NOMO-1 treated with dmso at 0.1 percent for 144 hours (cell line): ENCODE results near the gene TMEM131.
"Not testable (repeated sequence)": the region's sequence is repeated elsewhere in the genome, so short reads cannot be mapped to it uniquely, and the experiment has no call there.

Experiments
- DNase-seq: peaks from one replicate; lab custom pipeline; 2025; ENCODE audit not compliant: unreplicated experiment; lab: John Stamatoyannopoulos, UW

TMEM131 gene

GRCh38 chr2:97869722-97870346, 125.9 kb downstream of the TMEM131 start:
- DNase-seq = no peak

DNA sequence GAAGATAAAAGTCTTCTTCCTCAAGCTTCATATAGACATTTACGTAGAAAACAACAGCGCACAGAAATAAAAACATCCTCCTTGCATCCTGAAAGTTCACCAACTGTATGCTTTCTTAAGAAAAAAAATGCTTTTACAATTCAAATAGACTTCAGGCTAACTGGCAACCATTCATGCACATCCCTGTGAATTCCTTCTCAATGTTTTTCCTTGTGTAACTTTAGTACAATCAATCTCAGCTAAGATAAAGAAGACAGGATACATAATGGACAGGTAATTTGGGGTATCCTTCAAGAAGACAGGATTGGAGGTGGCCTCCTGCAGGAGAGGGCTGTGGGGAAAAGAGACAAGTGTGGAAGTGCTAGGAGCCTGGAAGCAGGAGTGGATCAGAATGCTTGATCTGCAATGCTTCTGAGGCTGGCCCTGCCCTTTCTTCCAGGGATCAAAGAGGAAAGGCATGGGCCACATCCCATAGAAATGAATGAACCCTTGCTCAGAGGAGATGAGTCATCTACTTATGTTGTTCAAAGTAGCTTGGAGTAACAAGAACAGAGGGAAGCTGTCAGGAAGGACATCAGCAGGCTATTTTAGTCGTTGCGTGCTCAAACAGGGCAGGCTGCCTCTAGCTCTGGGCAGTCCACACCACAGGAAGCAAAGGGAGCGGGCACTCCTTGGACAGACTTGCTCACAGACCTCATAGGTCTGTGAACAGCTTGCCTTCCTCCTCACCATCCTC, 126.6 kb downstream of the TMEM131 start:
- DNase-seq = no peak

DNA sequence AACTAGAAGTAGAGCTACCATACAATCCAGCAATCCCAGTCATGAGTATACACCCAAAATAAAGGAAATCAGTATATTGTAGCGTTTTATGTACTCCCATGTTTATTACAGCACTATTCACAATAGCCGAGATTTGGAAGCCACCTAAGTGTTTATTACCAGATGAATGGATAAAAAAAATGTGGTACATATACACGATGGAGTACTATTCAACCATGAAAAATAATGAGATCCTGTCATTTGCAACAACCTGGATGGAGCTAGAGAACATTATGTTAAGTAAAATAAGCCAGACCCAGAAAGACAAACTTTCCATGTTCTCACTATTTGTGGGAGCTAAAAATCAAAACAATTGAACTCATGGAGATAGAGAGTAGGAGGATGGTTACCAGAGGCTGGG, 131.9 kb downstream of the TMEM131 start:
- DNase-seq = no peak

DNA sequence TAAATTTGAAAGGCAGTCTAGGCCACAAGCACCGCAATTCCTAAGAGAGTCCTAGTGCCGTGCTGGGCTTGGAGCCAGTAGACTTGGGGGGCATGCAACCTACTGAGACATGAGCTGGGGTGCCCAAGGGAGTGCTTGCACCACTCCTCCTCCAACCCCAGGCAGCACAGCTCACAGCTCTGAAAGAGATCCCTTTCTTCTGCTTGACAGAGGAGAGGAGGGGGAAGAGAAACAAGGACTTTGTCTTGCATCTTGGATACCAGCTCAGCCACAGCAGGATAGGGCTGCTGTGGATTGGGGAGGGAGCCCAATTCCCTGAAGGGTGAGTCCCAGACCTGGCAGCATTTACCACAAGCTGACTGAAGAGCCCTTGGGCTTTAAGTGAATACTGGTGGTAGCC, 134.6 kb downstream of the TMEM131 start:
- DNase-seq = no peak

DNA sequence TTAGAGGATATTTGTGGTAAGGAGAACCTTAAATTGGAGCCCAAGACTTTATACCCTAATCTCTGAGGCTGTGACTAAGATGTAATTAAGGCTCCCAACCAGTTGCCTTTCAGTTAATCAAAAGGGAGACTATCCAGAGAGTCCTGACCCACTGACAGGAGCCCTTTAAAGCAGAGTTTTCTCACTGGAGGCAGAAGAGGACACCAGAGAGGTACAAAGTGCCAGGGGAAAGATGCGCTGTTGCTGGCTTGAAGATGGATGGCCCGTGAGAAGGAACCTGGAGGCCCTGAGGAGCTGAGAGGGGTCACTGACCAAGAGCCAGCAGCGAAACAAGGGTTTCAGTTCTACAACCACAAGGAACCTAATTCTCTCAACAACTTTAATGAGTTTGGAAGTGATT, 137.3 kb downstream of the TMEM131 start:
- no peak for DNase-seq

DNA sequence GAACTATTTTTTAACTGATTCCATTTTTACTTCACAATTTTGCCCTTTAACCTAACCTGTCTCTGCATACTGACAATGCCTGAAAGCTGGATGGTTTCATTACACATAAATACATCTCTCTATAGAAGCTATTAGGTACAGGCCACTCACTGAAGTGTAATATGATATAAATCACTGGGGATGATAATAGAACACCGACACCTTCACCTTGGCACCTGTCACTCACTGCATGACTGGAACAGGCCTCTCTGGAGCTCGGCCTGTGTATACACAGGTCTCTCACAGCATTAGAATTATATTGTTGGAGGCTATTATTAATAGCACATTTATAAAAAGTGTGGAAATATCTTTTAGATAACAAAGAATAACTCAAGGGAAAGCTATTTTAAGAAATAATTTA, 138.2 kb downstream of the TMEM131 start:
- DNase-seq = no peak

GRCh38 chr2:97853057-97853456, 142.7 kb downstream of the TMEM131 start:
- not testable (repeated sequence) for DNase-seq

DNA sequence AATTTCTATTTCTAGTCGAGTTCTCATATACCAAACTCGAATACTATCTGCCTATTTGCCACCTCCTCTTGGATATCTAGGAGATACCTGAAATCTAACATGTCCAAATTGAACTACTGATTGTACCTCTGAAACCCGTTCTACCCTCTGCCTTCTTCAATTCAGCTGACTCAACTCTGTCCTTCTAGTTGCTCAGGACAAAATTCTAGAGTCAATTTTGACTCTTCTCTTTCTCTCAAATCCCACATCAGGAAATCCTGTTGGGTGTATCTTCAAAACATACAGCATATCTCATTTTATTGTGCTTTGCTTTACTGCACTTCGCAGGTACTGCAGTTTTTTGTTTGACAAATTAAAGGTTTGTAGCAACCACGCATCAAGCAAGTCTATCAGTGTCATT, 144.6 kb downstream of the TMEM131 start:
- no peak for DNase-seq

DNA sequence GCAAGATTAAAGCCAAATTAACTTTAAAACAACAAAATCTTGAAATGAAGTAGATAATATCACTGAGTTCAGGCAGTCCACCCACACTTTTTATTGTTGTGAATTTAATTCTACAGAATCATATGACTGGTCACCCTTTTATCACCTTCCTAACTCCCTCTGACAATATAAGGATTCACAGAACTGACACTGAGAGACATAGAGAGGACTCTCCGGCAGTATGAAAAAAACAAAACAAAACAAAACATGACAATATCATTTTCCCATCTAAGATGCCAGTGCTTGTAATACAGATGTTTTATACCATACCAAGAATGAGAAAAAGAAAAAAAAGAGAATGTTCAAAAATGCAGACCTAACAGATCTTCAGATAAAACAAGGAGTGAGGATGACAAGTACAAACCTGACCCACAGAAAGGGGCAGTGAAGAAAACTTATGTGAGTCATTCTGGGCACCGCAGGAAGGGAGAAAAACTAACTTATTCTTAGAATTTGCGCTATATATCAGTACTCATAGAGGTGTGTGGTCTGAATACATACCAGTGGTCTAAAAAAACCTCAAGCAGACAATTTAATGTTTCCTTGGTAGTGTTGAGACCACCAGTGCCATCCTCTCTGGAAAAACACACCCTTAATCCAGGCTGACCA, 145.7 kb downstream of the TMEM131 start:
- DNase-seq = no peak

- no peak for DNase-seq
These were observed 147.4 kb downstream of the TMEM131 start for GRCh38 chr2:97848306-97848705.

DNA sequence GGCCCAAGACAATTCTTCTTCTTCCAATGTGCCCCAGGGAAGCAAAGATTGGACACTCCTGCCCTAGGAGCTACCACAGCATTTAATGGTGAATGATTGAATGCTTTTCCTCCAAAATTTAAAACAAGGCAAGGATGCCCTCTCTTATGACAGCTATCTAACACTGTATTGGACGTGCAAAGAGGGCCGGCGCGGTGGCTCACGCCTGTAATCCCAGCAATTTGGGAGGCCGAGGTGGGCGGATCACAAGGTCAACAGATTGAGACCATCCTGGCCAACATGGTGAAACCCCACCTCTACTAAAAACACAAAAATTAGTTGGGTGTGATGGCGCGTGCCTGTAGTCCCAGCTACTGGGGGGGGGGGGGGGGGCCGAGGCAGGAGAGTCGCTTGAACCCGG, 149.0 kb downstream of the TMEM131 start:
- DNase-seq = not testable (repeated sequence)

DNA sequence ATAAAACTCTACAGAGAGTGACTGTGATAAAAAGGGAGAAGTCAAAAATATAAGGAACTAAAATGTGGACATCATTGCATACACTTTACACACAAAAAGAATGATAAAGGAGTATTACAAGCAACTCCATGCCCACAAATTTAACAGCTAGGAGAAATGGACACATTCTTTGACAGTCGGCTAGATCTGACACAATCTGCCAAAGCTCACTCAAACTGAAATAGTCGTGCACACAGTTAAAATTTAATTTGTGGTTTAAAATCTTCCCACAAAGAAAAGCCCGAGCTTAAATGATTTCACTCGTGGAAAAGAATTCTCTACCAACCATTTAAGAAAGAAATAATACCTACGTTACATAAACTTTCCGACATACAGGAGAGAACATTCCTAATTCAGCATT, 149.9 kb downstream of the TMEM131 start:
- DNase-seq = no peak

DNA sequence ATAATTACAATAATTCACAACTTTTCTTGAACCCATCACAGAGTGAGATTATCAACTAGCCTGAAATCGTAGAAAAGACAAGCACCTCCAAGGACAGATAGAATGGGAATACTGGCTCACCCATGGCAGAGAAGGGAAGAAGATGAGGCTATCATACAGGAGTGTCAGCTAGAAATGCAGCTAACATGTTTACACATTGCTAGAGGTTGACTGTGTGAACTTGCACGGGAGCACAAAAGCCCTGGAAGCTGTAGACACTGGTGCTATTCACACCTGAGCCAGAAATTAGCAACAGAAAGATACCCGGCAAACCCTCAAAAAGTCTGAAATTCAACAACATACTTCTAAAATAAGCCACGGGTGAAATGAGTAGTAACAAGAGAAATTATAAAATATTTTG, 150.6 kb downstream of the TMEM131 start:
- DNase-seq = no peak

DNA sequence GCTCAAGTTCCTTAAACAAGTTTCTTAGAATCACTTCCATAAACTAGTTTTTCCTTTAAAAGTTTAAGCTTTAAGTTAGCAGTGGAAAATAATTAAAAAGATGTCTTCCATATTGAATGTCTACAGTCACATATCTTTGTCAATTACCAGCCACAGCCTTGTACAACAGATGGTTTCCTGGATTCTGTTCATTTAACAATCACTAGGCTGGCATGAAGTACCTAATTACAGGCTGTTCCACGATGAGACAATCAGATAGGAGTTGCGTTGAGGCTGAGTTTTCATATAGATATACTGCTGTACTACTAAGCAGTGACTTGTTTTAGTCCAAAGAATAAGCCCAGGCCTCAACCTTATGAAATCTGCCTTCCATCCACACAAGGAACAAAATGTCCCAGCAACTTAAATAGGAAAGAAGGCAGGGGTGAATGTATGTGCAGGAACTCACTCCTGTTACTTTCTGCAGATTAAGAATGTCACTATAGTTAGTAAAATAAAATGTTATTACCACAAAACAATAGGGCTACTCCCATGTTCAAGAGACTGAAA, 151.4 kb downstream of the TMEM131 start:
- no peak for DNase-seq

GRCh38 chr2:97840198-97840597, 155.6 kb downstream of the TMEM131 start:
- no peak for DNase-seq

DNA sequence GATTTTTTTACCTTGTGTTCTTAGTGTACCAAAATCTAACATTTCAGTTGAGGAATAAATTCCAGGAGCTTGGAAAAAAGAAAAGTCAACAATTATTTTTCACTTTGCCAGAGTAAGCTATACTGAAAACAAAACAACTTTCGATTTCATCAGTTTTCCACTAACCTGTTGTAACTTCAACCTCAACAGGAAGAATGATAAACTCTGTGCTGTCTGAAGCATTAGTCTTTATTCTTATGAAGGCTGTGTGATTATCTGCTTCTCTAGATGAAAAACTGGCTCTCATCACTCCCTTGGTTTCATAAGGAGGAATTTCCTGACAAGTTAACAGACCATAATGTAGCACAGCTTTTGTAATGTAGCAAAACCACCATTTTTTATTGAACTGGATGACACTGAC, 161.1 kb downstream of the TMEM131 start:
- DNase-seq = no peak

- no peak for DNase-seq
These were observed 164.6 kb downstream of the TMEM131 start for GRCh38 chr2:97831121-97831520.

DNA sequence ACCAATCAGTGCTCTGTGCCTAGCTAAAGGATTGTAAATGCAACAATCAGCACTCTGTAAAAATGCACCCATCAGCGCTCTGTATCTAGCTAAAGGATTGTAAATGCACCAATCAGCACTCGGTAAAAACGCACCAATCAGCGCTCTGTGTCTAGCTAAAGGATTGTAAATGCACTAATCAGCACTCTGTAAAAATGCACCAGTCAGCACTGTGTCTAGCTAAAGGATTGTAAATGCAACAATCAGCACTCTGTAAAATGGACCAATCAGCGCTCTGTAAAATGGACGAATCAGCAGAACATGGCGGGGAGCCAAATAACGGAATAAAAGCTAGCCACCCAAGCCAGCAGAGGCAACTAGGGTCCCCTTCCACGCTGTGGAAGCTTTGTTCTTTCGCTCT, 166.5 kb downstream of the TMEM131 start:
- not testable (repeated sequence) for DNase-seq

- DNase-seq = not testable (repeated sequence)
These were observed 168.7 kb downstream of the TMEM131 start for GRCh38 chr2:97827013-97827412.

GRCh38 chr2:97826266-97826847, 169.4 kb downstream of the TMEM131 start:
- DNase-seq = peak; percentile 32

DNA sequence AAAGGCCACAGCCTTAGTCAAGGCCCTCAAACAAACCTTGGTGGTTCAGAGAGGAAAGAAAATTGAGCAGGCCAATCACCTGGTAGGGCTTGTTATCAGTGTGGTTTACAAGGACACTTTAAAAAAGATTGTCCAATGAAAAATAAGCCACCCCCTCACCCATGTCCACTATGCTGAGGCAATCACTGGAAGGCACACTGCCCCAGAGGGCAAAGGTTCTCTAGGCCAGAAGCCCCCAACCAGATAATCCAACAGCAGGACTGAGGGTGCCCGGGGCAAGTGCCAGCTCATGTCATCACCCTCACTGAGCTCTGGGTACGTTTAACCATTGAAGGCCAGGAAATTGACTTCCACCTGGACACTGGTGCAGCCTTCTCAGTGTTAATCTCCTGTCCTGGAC, 171.7 kb downstream of the TMEM131 start:
- DNase-seq = not testable (repeated sequence)

GRCh38 chr2:97821862-97822261, 173.9 kb downstream of the TMEM131 start:
- DNase-seq = not testable (repeated sequence)
